Fibroblast of the aortic adventitia (primary cell): ENCODE data around the gene QPRT. TPM values are rescaled to one million over a fixed set of nuclear protein-coding genes. Genes with fewer than 3 reads are reported as not detected.

Experiments
- DNase-seq: peaks from one replicate; pipeline ENCODE4 v3.0.0-alpha.2; 2010; ENCODE audit warnings: low read depth
- H3K4me3 ChIP-seq: 2 replicates; pipeline ENCODE4 v1.5.1; 2011; ENCODE audit warnings: low read depth, mild to moderate bottlenecking, control low read depth, low read length, moderate library complexity
- total RNA-seq: library from RNA; depleted of rRNA; stranded (reverse); fragments of >200 nt; gene quantifications from 2 replicates; pipeline ENCODE4 v1.2.3, GENCODE V29; 2012; ENCODE audit warnings: low replicate concordance
- TF ChIP-seq, protein P1 (sequence below): IDR thresholded peaks from 2 replicates; pipeline ENCODE4 v1.5.1; 2011; ENCODE audit warnings: mild to moderate bottlenecking, low read length, control low read depth, inconsistent platforms; ENCODE audit not compliant: insufficient read depth

The QPRT gene
- total RNA-seq, 1 donor = 7.4 TPM

- no peak for DNase-seq
- H3K4me3 ChIP-seq = no peak overlapping the region
- TF ChIP-seq, protein P1, sequence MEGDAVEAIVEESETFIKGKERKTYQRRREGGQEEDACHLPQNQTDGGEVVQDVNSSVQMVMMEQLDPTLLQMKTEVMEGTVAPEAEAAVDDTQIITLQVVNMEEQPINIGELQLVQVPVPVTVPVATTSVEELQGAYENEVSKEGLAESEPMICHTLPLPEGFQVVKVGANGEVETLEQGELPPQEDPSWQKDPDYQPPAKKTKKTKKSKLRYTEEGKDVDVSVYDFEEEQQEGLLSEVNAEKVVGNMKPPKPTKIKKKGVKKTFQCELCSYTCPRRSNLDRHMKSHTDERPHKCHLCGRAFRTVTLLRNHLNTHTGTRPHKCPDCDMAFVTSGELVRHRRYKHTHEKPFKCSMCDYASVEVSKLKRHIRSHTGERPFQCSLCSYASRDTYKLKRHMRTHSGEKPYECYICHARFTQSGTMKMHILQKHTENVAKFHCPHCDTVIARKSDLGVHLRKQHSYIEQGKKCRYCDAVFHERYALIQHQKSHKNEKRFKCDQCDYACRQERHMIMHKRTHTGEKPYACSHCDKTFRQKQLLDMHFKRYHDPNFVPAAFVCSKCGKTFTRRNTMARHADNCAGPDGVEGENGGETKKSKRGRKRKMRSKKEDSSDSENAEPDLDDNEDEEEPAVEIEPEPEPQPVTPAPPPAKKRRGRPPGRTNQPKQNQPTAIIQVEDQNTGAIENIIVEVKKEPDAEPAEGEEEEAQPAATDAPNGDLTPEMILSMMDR = no peak
Measured at GRCh38 chr16:29644973-29645693, 33.8 kb upstream of the QPRT start.

- TF ChIP-seq, protein P1 = no peak
- no peak overlapping the region for H3K4me3 ChIP-seq
- DNase-seq = peak; percentile 19
Measured at GRCh38 chr16:29645694-29646187, 33.2 kb upstream of the QPRT start.

- no peak for DNase-seq
- H3K4me3 ChIP-seq = no peak overlapping the region
Measured at GRCh38 chr16:29646947-29647346, 32.0 kb upstream of the QPRT start.

DNA sequence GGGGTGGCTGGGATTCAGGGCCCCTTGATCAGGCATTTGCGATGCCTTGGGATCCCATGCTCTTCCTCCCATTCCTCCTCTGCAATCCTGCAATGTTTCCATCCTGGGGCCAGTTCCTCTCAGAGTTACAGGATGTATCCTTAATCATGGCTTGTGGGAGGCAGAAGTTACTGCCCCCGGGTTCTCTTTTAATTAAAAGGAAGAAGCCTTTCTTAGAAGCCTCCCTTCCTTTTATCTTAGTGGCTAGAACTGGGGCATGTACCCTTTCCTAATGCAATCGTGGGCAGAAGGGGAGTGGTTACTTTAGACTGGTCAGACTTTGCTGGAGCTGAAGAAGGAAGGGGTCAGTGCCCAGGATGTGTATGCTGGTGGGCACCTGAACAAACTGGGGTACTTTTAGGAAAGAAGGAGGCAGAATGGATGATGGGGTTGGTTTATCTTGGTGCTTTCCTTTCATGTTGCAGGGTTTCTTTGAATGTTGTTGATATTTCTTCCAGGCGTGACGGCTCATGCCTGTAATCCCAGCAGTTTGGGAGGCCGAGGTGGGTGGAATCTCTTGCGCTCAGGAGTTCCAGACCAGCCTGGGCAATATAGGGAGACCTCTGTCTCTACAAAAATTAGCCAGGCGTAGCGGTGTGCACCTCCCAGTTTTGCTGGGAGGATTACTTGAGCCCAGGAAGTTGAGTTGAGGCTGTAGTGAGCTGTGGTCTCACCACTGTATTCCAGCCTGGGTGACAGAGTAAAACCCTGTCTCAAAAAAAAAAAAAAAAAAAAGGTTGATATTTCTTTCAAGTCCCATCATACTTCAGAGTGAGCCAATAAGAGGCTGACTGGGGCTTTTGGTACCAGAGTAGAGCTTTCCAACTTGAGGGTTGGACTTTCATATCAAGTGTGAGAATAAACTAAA lies 29.1 kb upstream of the QPRT start:
- TF ChIP-seq, protein P1 = no peak
- H3K4me3 ChIP-seq = no peak overlapping the region
- DNase-seq = no peak

More at GRCh38 chr16:29646947-29647346, 32.0 kb upstream of the QPRT start:
- TF ChIP-seq, protein P1 = no peak

- no peak overlapping the region for H3K4me3 ChIP-seq
- TF ChIP-seq, protein P1 = no peak
- no peak for DNase-seq
Measured at GRCh38 chr16:29650771-29651170, 28.2 kb upstream of the QPRT start.

- TF ChIP-seq, protein P1 = no peak
- no peak overlapping the region for H3K4me3 ChIP-seq
- no peak for DNase-seq
Measured at GRCh38 chr16:29651774-29652349, 27.1 kb upstream of the QPRT start.
